CD14-positive monocyte (primary cell): ENCODE data around the gene ZNF486. TPM values are rescaled to one million over a fixed set of nuclear protein-coding genes. Genes with fewer than 3 reads are reported as not detected.

Source experiments
- polyA plus RNA-seq, 3 donors: library from polyadenylated mRNA; depleted of rRNA in 1 of 3; unstranded in 2 of 3; stranded (reverse) in 1 of 3; fragments of 300-500 nt in 2 of 3; fragments of >200 nt in 1 of 3; fragmentation: Illumina TruSeq in 2 of 3; gene quantifications; 1 replicate in 2 of 3; 2 replicates in 1 of 3; pipeline ENCODE4 v1.2.3, GENCODE V29; 2012 to 2021
- small RNA-seq: library from RNA; depleted of rRNA; stranded (forward); fragments of <200 nt; gene quantifications from one replicate; pipeline ENCODE3, GENCODE V24; 2012; ENCODE audit warnings: low read depth; ENCODE audit not compliant: insufficient read length

The ZNF486 gene
- polyA plus RNA-seq, 3 donors, result 0.44 to 0.72 (median 0.53) TPM

Small RNA genes lying within 50 kb of the gene (small RNA-seq; reads per million reads assigned to genes)
- not detected for gene AC011447.4

Other genes starting within 250 kb of the ZNF486 start
- 1 to 10 TPM in 1 of 3 donors, under 1 TPM in 1, not detected in 1; 0.48 to 1.7 TPM for gene ZNF682, start 127.7 kb upstream of the ZNF486 start, polyA plus RNA-seq
- gene ZNF90, start 89.2 kb upstream of the ZNF486 start, polyA plus RNA-seq, result under 1 TPM in 1 of 3 donors, not detected in 2; 0.59 TPM